Colonic mucosa (tissue), 4 donors: Measurements from ENCODE around the gene RGS8. TPM values are rescaled to one million over a fixed set of nuclear protein-coding genes. Genes with fewer than 3 reads are reported as not detected.

ENCODE experiments used
- DNase-seq: peaks from one replicate; pipeline ENCODE4 v3.0.0-alpha.2; 2020
- H3K27ac ChIP-seq: fragments of 200-600 bp; one replicate; pipeline ENCODE4 v1.8.0; 2021
- H3K27me3 ChIP-seq: fragments of 200-600 bp; one replicate; pipeline ENCODE4 v1.8.0; 2021
- H3K36me3 ChIP-seq: fragments of 200-600 bp; one replicate; pipeline ENCODE4 v1.8.0; 2021
- H3K4me1 ChIP-seq: fragments of 200-600 bp; one replicate; pipeline ENCODE4 v1.8.0; 2021; ENCODE audit warnings: mild to moderate bottlenecking
- H3K4me3 ChIP-seq: fragments of 200-600 bp; one replicate; pipeline ENCODE4 v1.8.0; 2021
- H3K9ac ChIP-seq, 2 donors: one replicate each; pipeline ENCODE4 v1.7.0; 2013; ENCODE audit warnings: control low read depth in 2 of 2, low read depth in 2 of 2, low read length in 2 of 2
- H3K9me3 ChIP-seq: fragments of 200-600 bp; one replicate; pipeline ENCODE4 v1.8.0; 2021
- CTCF ChIP-seq: fragments of 200-600 bp; IDR thresholded peaks from one replicate; pipeline ENCODE4 v1.8.0; 2022; ENCODE audit warnings: antibody characterized with exemption, mild to moderate bottlenecking
- intact Hi-C: fragments of 100-400 bp; cut with DNase I; formaldehyde crosslinking; loops from one replicate; pipeline ENCODE4 v1.14.1; 2022
- total RNA-seq, 2 donors: library from RNA; stranded (reverse); fragmentation: NEBNext Ultra II Directional in 1 of 2; extraction: Animal tissue kit (Norgen Biotek cat#: 25700) in 1 of 2; gene quantifications; one replicate each; pipeline ENCODE4 v1.2.1, GENCODE V29; 2021
- donor health status: healthy.
- donor health status: DM: no; HTN: no; CAD: no.
- donor health status: DM: no; HTN: no; CAD: no.

Gene RGS8
- total RNA-seq, 2 donors from 2014 or later = not detected

DNA sequence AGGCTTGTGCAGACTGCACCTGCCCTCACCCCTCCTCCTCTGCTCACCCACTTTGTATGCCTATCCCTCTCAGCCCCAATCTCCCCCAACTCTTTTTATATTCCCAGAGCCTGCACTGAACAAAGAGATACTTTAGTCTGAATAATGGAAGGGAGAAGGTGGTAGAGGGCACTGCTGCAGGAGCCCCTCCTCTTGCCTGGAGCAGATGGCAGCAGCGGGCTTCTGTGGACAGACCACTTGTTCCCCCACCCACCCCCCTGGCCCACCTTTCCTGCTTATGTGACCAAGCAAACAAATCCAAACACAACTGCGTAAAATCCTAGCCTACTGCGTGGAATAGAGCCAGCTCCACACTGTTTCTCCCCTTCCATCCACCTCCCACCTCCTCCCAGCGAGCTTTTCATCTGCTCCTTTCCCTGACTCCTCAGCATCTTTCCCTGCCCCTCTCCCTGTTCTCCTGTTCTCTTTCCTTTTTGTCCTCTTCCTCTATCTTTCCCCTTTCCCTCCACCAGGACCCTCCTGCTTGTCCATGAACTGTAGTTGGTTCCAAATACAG lies 27.5 kb downstream of the RGS8 start:
- no peaks in the 10 kb centered on the region for H3K27me3 ChIP-seq
- no peaks in the 10 kb centered on the region for H3K36me3 ChIP-seq
- no peaks in the 10 kb centered on the region for H3K9me3 ChIP-seq
- H3K27ac ChIP-seq = no peak overlapping the region
- H3K9ac ChIP-seq = no peak overlapping the region
- no peak for TF ChIP-seq CTCF
- intact Hi-C loops = no loop called here
- no peak for DNase-seq
- H3K4me1 ChIP-seq = no peaks in the 10 kb centered on the region
- no peak overlapping the region for H3K4me3 ChIP-seq

DNA sequence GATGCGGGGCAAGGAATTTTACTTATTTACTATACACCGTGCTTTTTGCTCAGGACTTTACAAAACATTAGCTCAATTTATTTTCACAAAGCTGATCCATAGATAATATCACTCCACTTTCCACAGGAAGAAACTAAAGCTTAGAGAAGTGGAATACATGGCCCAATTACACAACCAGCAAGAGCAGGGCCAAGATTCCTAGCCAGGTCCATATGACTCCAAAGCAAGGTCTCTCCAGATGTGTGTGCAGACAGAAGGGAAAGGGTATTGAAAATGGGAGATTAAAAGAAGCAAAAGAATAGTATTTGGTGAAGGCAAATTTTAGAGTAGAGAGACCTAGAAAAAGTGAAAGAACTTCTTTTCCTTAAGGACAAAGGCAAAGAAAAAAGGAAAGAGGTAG lies 30.4 kb downstream of the RGS8 start:
- no peaks in the 10 kb centered on the region for H3K27me3 ChIP-seq
- no peaks in the 10 kb centered on the region for H3K9me3 ChIP-seq
- DNase-seq = no peak
- H3K36me3 ChIP-seq = no peaks in the 10 kb centered on the region
- no peak overlapping the region for H3K9ac ChIP-seq
- H3K4me1 ChIP-seq = no peaks in the 10 kb centered on the region
- H3K4me3 ChIP-seq = no peak overlapping the region
- no peak for TF ChIP-seq CTCF
- no peak overlapping the region for H3K27ac ChIP-seq
- intact Hi-C loops = no loop called here

DNA sequence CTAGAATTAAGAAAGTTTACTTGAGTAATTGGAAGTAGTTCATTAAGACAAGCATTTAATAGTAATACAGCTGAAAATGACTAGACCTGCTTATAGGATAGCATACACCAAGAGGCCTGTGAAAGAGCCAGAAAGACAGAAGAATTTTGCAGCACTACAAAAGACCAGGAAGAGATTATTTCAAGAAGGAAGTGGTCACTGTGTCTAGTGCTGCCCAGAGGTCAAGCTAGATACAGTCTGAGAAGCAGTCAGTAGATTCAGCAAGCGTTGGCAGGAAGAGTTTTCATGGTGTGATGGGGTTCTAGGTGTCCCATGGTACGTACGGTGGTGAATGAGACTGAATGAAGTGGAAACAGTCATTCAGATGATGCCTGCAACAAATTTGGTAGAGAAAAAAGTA lies 31.5 kb downstream of the RGS8 start:
- no peak overlapping the region for H3K27ac ChIP-seq
- H3K9ac ChIP-seq = no peak overlapping the region
- H3K36me3 ChIP-seq = no peaks in the 10 kb centered on the region
- H3K27me3 ChIP-seq = no peaks in the 10 kb centered on the region
- no peak for DNase-seq
- intact Hi-C loops = no loop called here
- no peak for TF ChIP-seq CTCF
- no peaks in the 10 kb centered on the region for H3K4me1 ChIP-seq
- no peaks in the 10 kb centered on the region for H3K9me3 ChIP-seq
- no peak overlapping the region for H3K4me3 ChIP-seq

- Histone ChIP-seq H3K4me3 (no peak overlapping the region), H3K4me1 (no peaks in the 10 kb centered on the region), H3K27ac (no peak overlapping the region), H3K9me3 (no peaks in the 10 kb centered on the region), H3K9ac (no peak overlapping the region), H3K36me3 (no peaks in the 10 kb centered on the region), H3K27me3 (no peaks in the 10 kb centered on the region)
- intact Hi-C loops = no loop called here
- DNase-seq = no peak
- no peak for TF ChIP-seq CTCF
These were observed 33.1 kb downstream of the RGS8 start for GRCh38 chr1:182651339-182651724.

DNA sequence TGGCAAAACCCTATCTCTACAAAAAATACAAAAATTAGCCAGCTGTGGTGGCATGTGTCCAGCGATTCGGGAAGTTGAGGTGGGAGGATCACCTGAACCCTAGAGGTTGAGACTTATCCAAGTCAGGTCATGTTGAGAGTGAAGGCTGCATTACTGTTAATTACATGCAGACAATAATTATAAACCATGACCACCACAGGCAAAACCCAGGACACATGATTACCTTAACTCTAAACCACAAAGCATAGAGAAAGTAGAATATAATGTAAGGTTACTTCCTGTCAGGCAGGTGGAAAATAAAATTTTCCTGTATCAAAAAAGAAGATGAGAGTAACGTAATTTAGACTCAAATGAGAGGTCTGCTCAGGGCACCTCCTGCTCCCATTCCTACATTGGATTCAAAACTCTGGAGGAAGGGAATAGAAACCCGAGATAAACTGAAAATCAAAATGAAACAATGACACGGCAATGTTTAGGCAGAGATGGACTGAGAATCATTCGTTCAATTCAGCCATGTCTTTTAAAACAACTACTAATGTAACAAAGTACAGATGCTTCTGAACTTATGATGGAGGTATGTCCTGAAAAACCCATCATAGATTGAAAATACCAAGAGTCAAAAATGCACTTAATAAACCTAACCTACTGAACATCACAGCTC lies 33.6 kb downstream of the RGS8 start:
- intact Hi-C loops = no loop called here
- H3K4me1 ChIP-seq = no peaks in the 10 kb centered on the region
- no peaks in the 10 kb centered on the region for H3K27me3 ChIP-seq
- DNase-seq = no peak
- no peak overlapping the region for H3K27ac ChIP-seq
- no peak overlapping the region for H3K9ac ChIP-seq
- H3K4me3 ChIP-seq = no peak overlapping the region
- TF ChIP-seq CTCF = no peak
- H3K36me3 ChIP-seq = no peaks in the 10 kb centered on the region
- no peaks in the 10 kb centered on the region for H3K9me3 ChIP-seq
